HG03378 (cell line): ENCODE results near the gene EGFLAM.

Experiments used
- ATAC-seq: cut with Tn5 transposase; IDR thresholded peaks from one replicate; pipeline ENCODE4 v1.9.1; 2021; ENCODE audit warnings: mild to moderate bottlenecking, moderate library complexity; ENCODE audit not compliant: unreplicated experiment

The EGFLAM gene

DNA sequence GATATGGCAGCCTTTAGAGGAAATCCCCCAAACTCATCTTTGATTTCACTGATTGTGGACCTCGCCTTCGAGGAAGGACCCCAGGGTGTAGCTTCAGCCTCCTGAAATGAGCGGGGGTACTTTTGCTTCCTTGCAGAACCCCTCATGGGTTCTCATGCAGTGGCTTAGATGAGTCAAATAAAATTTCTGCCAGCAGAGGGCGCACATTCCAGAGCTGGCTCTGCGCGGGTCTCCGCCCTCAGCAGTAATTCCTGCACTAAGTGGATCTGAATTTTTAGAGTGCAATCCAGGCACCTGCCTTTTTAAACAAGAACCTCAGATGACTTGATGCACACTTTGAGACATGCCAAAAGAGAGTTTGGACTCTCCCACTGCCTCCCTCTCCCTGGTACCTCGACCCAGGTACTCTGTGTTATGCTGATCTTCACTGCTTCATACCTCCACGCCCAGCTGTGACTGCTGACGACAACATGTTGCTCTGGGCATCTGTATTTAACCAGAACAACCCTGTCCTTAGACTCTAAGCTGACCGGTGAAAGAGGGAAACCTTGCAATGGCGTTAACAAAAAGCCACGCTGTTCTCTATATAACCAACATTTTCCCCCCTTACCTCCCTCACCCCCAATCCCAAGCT, 7.3 kb downstream of the EGFLAM start:
- peak; percentile 86 for ATAC-seq

DNA sequence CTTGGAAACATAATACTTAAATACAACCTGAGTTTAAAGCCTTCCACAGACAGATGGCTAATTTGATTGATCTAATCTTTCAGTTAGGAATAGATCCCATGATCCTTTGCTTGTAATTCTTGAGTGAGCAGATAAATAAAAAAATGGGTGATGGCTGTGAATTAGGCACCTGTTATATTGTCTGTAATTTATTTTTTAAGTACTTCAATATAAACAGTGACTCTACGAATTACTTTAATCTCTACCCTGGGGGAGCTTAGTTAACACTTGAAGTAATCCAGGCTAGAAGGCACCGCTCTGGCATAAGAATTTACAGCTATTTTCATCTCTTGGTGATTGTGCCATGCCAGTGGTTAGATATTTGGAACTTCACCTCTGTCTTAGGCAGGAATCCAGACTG, 9.0 kb downstream of the EGFLAM start:
- no peak for ATAC-seq

DNA sequence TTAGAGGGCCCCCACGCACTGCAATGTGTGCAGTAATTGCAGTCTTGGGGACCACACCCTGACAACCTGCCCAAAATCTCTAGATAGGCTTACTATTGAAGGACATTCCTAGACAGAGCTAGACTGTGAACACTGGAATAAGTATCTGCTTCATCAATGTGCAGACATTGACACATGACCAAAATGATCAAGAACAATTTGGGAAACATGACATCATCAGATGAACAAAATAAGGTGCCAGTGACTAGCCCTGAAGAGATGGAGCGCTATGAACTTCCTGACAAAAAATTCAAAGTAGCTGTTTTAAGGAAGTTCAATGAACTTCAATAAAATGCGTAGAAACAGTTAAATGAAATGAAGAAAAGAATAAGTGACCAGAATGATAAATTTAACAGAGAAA, 15.3 kb downstream of the EGFLAM start:
- no peak for ATAC-seq

DNA sequence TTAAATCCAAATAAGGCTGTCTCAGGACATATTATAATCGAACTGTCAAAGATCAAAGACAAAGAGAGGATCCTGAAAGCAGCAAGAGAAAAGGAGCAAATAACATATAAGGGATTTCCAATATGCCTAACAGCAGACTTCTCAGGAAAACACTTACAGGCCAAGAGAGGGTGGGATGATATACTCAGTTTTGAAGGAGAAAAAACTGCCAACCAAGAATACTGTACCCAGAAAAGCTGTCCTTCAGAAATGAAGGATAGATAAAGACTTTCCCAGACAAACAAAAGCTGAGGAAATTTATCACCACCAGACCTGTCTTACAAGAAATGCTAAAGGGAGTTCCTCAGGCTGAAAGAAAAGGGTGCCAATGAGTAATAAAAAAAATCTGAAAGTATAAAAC, 16.0 kb downstream of the EGFLAM start:
- no peak for ATAC-seq

DNA sequence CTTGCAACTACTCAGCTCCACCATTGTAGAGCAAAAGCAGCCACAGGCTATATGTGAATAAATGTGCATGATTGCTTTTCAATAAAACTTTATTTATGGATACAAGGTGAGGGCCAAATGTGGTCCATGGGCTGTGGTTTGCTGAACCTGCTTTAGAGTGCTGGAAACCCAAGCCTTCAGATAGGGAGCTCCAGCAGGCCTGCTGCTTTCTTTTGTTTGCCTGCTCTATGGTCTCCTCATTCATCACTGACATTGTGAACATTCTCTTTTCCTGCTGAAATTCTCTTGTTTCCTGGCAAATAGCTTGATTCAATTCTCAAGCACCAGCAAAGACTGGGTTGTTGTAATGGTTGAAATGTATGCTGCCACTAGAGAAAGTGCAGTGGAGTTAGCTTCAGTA, 26.0 kb downstream of the EGFLAM start:
- no peak for ATAC-seq

DNA sequence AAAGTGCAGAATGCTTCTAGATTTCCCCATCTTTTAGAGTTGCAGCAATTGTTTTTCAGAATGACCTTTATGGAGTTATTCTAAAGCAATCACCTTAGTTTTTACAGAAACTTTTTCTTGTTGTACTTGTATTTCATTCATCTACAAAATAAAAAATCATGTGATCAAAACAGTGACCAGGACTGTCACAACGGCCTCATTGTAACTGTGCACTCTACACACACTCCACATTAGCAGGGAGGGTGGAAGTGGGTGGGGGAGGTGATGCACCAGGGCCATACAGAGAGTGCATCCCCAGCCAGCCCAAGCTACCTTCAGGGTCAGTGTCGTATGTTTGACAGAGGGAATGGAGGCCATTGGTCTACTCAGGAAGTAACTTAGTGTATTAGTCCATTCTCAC, 26.9 kb downstream of the EGFLAM start:
- no peak for ATAC-seq

DNA sequence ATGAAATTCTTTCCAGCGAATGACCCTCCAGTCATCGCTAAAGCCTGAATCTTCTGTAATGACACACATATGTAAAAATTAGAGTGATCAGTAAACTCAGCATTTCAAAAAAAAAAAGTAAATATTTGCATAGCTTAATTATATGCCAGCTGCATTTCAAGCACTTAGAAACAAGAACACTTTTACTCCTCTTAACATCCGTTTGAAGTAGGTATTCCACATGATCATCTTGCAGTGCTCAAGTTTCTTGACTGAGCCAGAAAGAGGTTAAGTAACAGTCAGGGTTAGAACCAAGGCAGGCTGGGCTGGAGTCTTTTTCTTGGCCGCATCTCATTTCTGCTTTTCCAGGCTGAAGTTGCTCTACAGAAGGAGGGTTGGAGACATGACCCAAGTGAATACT, 27.6 kb downstream of the EGFLAM start:
- no peak for ATAC-seq

DNA sequence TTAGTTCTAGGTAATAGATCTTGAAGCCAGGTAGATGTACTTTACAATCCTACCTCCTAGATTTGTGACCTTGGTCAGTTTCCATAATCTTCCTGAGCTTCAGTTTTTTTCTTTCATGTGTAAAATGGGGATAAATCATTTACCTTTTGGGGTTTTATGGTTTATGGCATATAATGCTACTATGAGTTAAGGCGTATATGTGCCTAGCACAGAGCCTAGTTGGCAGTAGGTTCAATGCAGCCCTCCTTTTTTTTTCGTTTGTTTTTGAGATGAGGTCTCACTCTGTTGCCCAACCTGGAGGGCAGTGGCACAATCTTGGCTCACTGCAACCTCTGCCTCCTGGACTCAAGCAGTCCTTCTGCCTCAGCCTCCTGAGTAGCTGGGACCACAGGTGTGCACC, 28.8 kb downstream of the EGFLAM start:
- no peak for ATAC-seq

DNA sequence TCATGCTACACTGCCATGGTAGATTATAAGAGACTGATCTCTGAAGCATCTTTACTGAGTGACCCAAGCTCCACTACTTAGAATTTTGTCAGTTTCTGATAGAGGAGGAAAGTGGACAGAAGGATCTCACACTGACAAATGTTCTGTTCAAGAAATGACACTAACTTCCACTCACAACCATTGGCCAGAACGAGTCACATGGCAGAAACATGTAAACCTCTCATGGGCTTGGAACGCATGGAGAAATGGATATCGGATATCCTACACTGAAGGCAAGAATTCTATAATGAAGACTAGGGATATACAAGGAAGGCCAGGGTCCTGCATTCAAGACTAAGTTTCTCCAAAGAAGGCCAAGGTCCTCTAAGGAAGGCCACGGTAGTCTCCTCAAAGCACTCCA, 31.1 kb downstream of the EGFLAM start:
- no peak for ATAC-seq

DNA sequence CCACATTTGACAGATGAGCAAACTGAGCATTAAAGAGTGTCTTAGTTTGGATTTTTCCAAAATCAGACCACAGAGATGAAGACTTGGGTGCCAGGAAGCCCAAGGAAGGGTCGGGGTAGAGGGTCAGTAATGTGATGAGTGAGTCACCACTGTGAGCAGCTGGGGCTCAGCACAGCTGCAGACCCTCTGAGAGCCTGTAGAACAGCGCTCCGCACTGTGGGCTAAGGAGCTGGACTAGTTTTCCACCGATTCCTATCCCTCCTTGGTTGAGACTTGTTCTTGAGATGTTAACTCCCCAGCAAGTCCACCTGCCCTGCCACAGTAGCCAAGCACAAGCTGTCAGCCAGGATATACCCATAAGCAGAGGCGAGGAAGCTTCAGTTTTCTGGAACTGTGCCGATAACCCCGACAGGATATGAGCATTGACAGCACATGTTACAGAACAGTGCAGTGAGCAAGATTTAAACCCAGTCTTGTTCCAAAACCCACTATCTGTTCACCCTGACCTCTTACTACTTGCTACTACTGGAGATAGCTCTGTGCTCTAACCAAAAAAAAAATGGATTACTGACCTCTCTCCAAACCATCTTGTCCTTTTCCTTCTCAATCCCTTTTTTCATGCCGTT, 31.8 kb downstream of the EGFLAM start:
- ATAC-seq, result no peak

DNA sequence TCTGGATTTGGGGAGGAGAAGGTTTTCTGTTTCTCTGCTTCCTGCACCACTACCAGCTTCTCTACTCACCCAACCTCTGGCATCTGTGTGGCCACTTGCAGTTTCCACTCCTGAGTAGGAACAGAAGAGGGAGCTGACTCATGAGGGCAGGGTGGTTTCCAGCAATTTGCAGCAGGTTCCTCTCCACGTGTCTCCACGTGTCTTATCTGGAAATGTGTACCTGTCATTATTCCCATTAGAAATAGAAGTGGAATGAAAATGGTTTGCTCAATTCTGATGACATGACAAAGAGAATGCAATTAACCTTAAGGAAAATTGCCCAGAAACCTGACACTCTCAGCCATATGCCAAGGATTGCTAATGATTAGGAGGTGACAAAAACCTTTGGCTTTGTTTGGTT, 33.0 kb downstream of the EGFLAM start:
- no peak for ATAC-seq

DNA sequence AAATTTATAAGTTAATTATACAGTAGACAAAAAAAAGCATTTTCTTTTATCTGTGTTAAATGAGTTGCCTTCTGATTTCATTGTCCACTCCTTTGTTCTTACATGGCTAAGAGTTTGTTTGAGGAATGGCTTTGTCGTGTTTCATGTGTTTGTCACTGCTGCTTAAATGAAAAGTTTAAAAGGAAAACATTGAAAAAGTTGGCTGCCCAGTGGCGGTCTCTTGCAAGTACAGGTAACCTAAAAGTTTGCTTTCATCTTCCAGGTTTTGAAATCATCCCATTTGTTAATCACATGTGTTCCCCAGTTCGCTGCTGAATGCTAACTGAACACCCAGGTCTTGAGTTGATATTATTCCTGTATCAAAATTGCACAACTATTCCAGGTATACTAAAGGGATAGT, 33.9 kb downstream of the EGFLAM start:
- no peak for ATAC-seq

DNA sequence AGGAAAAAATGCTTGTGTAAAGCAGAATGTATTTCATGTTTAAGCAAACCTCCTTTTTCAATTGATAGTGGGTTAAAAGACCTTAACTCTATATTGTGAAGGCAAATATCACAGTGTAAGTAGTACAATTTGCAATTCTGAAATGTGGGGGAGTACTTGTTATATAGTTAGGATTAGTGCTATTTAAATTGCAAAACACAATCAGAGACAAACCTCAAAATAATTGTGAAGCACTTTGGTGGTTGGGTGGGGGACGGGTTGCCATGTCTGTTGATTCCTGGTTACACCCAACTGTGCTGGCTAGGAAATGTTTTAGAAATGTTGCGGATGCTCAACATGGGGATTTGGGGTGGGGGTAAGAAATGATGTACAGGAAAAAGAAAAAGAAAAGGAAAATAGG, 37.4 kb downstream of the EGFLAM start:
- ATAC-seq, result no peak

DNA sequence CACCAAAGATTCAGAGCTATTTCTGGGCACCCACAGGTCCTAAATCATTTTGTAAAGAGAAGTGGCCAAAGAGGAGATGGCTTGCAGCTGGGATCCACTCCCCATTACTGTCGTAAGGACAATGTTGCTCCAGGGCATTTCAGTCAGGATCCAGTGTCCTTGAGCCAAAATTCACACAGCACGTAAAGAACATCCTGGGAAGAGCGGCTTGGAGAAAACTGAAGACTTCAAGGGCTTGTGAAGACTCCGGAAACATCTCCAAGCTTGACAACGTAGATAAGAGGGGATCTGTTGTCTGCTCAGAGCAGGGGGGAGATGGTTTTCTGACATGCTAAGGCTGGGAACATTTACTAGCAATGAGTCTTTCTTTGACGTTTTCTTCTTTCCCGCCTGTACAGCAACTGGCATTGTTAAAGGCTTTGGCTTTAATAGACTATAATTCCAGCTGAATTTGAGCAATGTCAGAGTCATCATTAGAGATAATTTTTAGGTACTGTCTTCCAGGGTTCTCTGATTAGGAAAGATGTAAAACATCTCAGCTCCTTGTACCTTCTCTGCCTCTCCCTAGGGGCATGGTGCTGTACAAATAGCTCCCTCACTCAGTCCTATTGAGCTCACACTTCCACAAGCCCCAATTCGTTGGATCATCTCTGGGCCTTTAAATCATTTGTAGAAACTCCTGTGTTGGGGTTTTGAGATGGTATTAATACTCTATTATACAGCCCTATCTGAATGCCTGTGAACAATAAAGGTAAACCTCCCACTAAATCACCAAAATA, 39.7 kb downstream of the EGFLAM start:
- no peak for ATAC-seq

DNA sequence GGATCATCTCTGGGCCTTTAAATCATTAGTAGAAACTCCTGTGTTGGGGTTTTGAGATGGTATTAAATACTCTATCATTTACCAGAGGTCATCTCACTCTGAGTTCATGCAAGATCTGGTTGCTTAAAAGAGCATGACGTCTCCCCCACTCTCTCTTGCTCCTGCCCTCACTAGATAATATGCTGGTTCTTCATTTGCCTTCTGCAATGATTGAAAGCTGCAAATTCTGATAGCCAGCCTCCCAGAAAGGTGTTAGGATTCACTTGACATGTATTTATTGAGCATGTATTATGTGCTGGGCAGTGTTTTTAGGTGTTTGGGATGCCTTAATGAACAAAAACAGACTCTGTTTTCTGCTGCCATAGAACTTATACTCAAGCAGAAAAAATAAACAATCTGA, 41.2 kb downstream of the EGFLAM start:
- ATAC-seq, result no peak

DNA sequence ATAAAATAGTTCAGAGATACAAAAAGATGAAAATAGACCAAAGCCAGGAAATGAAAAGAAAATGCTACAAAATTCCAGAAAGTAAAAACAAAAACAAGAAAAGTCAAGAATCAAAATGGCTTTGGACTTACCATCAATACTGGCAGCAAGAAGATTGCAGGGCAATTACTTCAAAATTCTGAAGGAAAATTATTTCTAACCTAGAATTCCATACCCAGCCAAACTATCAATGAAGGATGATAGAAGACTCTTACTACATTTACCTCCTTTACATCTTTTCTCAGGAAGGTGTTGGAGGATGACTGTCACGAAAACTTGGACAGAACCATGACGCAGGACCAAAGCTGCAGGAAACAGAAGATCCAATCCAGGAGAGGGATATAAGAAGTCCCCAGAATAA, 46.8 kb downstream of the EGFLAM start:
- ATAC-seq, result no peak

DNA sequence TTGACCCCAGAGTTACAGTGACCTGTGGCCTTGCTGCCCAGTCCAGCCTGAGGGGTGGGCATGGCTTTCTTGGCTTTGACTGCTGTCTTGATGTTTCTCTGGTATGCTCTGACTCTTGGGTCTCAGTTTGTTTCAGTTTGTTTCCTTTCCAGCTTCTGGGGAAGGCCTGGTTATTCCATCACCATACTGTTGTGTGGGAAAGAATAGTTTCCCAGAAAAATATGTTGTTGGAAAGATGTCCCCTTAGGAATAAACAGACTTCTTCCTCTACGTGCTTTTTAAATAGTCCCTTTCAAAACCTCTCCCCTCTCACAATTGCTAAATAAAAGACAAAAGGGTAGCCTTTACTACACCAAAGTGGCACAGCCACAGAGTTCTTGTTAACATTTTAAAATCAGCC, 49.5 kb downstream of the EGFLAM start:
- no peak for ATAC-seq

DNA sequence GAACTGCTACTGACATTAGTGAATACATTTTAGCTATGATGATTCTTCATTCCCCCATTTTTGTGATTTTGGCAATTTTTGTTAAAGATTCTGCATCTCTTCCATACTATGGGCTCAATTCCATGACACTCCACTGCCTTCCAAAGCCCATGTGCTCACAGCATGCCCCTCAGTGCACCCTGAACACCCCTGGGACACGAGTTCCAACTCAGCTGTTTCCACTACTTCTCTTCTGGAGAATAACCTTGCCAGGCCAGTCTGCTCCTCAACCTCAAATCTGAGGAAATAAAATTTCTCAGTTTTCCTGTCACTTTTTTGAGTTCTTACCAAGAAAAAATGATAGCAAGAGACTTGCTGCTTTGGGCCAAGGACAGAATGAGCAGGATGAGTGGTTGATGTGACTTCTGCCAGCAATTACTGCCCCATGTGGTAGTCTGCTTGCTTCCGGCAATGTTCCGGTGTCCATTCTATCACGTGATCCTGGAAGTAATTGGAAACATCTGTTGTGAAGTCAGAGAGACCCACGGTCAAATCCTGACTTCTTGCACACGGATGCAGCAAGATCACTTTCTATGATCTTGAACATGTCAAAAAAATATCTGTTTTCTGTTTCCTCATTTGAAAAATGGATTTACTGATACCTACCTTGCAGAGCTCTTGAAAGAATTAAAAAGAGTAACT, 58.3 kb downstream of the EGFLAM start:
- no peak for ATAC-seq

DNA sequence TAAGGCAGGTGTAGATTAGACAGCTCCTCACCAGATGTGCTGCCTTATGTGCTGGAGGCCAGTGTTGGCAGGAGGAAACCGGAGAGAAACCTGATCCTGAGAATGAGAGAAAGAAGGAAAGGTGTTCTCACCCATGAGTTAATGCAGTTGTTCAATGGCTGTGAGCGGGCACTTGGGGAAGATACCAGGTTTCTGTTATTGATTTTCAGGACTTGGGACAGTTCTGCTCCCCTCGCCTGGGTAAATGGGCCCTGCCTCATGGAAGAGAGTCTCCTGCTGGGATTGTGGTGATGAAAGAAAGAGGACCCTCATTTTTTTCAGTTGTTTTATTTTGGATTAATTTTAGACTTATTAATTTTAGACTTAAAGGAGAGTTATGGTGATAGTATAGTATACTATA, 59.5 kb downstream of the EGFLAM start:
- no peak for ATAC-seq

DNA sequence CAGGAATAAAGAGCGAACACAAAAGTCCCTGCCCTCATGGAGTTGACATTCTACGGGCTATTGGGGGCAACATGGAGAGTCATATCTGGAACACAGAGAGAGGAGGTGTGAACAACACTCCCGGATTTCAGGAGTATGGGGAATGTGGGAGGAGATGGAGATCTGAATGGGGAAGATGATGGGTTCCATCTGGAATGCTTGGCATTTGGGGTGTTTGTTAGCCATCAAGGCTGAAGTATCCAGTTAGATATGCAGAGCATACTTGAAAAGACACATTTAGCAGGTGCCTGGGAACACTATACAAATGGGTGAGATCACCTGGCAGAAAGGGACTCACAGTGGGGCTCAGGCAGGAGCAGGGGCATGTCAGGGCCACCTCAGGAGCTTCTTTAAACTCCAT, 61.1 kb downstream of the EGFLAM start:
- no peak for ATAC-seq

DNA sequence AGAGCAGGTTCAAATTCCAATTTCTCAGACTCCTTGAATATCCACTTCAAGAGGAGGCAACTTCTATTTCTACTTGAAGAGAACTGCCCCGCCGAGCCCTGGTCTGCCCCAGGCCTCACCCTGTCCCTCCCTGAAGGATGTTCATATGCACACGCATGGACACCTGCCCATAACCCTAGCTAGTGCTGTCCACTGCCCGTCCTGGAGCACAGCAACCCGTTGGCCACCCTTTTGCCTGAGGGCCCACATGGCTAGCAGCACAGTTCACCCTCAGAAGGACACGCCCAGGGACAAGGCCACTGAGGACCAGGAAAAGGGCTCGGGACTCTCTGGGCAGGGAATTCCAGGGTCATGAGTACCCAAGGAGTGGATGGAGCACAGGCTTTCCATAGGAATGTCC, 63.6 kb downstream of the EGFLAM start:
- no peak for ATAC-seq
